SK-N-SH (cell line): ENCODE results near the gene SLC26A3. TPM values are rescaled to one million over a fixed set of nuclear protein-coding genes. Genes with fewer than 3 reads are reported as not detected.

Experiments used
- CTCF ChIA-PET: fragments of 300-600, 350-600 bp; formaldehyde crosslinking; extraction: SDS; loops from one replicate; lab custom pipeline; 2021; lab: Yijun Ruan, JAX
- POLR2A ChIA-PET: fragments of 350-600 bp; sonication (Branson Sonifier 250); formaldehyde crosslinking; extraction: SDS; loops from one replicate; lab custom pipeline; 2020; ENCODE audit warnings: antibody characterized with exemption, inconsistent platforms; lab: Yijun Ruan, JAX
- DNase-seq: peaks from one replicate; pipeline ENCODE4 v3.0.0; 2012
- H2AFZ ChIP-seq: fragments of 200-600 bp; sonication (generic); 2 replicates; pipeline ENCODE4 v1.8.1; 2016; ENCODE audit warnings: antibody characterized with exemption, mild to moderate bottlenecking, low read depth
- H3F3A ChIP-seq: fragments of 200-600 bp; sonication (generic); replicated peaks from 2 replicates; pipeline ENCODE3; 2016; ENCODE audit warnings: antibody characterized with exemption, mild to moderate bottlenecking; ENCODE audit not compliant: insufficient read depth
- H3K27ac ChIP-seq, 2 experiments: fragments of 200-500 bp in 1 of 2; fragments of 200-600 bp in 1 of 2; sonication (Bioruptor generic) in 1 of 2; sonication (generic), shearing (Covaris generic) in 1 of 2; 2 replicates each; pipeline versions ENCODE4 v1.5.1 to v1.6.1; 2014 to 2016; ENCODE audit warnings: low read depth in 2 of 2, inconsistent platforms in 1 of 2, low read length in 1 of 2, mild to moderate bottlenecking in 1 of 2, mixed read lengths in 1 of 2
- H3K27me3 ChIP-seq: fragments of 200-600 bp; sonication (generic), shearing (Covaris generic); 2 replicates; pipeline ENCODE4 v1.6.1; 2016; ENCODE audit warnings: mixed run types; ENCODE audit not compliant: insufficient read depth
- H3K36me3 ChIP-seq, 2 experiments: fragments of 200-500 bp in 1 of 2; fragments of 200-600 bp in 1 of 2; sonication (Bioruptor generic) in 1 of 2; sonication (generic) in 1 of 2; replicated peaks in 1 of 2; 2 replicates each; pipeline versions ENCODE3 to v1.5.1; 2014 to 2016; ENCODE audit warnings: low read length in 1 of 2, mild to moderate bottlenecking in 1 of 2; ENCODE audit not compliant: insufficient read depth in 2 of 2, control insufficient read depth in 1 of 2
- H3K4me1 ChIP-seq, 2 experiments: fragments of 200-500 bp in 1 of 2; fragments of 200-600 bp in 1 of 2; sonication (Bioruptor generic) in 1 of 2; sonication (generic), shearing (Covaris generic) in 1 of 2; 2 replicates each; pipeline versions ENCODE4 v1.5.1 to v1.6.1; 2014 to 2016; ENCODE audit warnings: low read depth in 1 of 2, low read length in 1 of 2, mixed run types in 1 of 2; ENCODE audit not compliant: insufficient read depth in 2 of 2, control insufficient read depth in 1 of 2
- H3K4me2 ChIP-seq: fragments of 200-600 bp; sonication (generic), shearing (Covaris generic); 2 replicates; pipeline ENCODE4 v1.6.1; 2017; ENCODE audit warnings: mixed run types
- H3K4me3 ChIP-seq, 2 experiments: fragments of 200-500 bp in 1 of 2; fragments of 200-600 bp in 1 of 2; sonication (Bioruptor generic) in 1 of 2; sonication (generic), shearing (Covaris generic) in 1 of 2; 2 replicates each; pipeline versions ENCODE4 v1.5.1 to v1.8.1; 2014 to 2016; ENCODE audit warnings: low read depth in 2 of 2, inconsistent platforms in 1 of 2, low read length in 1 of 2, mild to moderate bottlenecking in 1 of 2, mixed read lengths in 1 of 2, moderate library complexity in 1 of 2
- H3K79me2 ChIP-seq: fragments of 200-600 bp; sonication (generic); 2 replicates; pipeline ENCODE4 v1.8.1; 2017; ENCODE audit warnings: mild to moderate bottlenecking; ENCODE audit not compliant: insufficient read depth
- H3K9ac ChIP-seq: fragments of 200-600 bp; sonication (generic); 2 replicates; pipeline ENCODE4 v1.6.1; 2017; ENCODE audit warnings: mixed run types
- H3K9me2 ChIP-seq: fragments of 200-600 bp; sonication (generic); 2 replicates; pipeline ENCODE4 v1.6.1; 2017; ENCODE audit warnings: mixed run types
- H3K9me3 ChIP-seq: fragments of 200-600 bp; sonication (generic); 2 replicates; pipeline ENCODE4 v1.6.1; 2017; ENCODE audit warnings: mixed run types, mild to moderate bottlenecking, moderate library complexity
- H4K20me1 ChIP-seq: fragments of 200-600 bp; sonication (generic); 2 replicates; pipeline ENCODE4 v1.6.1; 2017; ENCODE audit warnings: mild to moderate bottlenecking, mixed run types; ENCODE audit not compliant: insufficient read depth
- CTCF ChIP-seq: fragments of 200-600 bp; sonication (generic); IDR thresholded peaks from 2 replicates; pipeline ENCODE4 v1.6.1; 2017; ENCODE audit warnings: antibody characterized with exemption, mild to moderate bottlenecking, moderate library complexity
- FOSL2 ChIP-seq: IDR thresholded peaks from 2 replicates; pipeline ENCODE4 v1.4.0; 2012; ENCODE audit warnings: low read depth, mild to moderate bottlenecking, moderate library complexity, borderline replicate concordance
- JUND ChIP-seq: IDR thresholded peaks from 2 replicates; pipeline ENCODE4 v1.4.0; 2012
- MEF2A ChIP-seq: IDR thresholded peaks from 2 replicates; pipeline ENCODE4 v1.4.0; 2012; ENCODE audit warnings: low read depth, borderline replicate concordance
- MXI1 ChIP-seq: IDR thresholded peaks from 2 replicates; pipeline ENCODE4 v1.6.1; 2012; ENCODE audit warnings: mild to moderate bottlenecking, low read depth, low read length, improper control_type of control experiment
- NFIC ChIP-seq: IDR thresholded peaks from 2 replicates; pipeline ENCODE4 v1.4.0; 2012; ENCODE audit warnings: borderline replicate concordance
- RCOR1 ChIP-seq: fragments of 150-350 bp; IDR thresholded peaks from 2 replicates; pipeline ENCODE4 v1.6.1; 2017; ENCODE audit warnings: antibody characterized with exemption, low read length
- SIN3A ChIP-seq: IDR thresholded peaks from 2 replicates; pipeline ENCODE4 v1.6.1; 2012; ENCODE audit warnings: low read depth, mild to moderate bottlenecking, low read length, moderate library complexity, borderline replicate concordance
- SMC3 ChIP-seq: IDR thresholded peaks from 2 replicates; pipeline ENCODE4 v1.6.1; 2012; ENCODE audit warnings: low read depth, low read length, improper control_type of control experiment
- TAF1 ChIP-seq: IDR thresholded peaks from 2 replicates; pipeline ENCODE4 v1.6.1; 2012; ENCODE audit warnings: low read depth, mild to moderate bottlenecking, low read length, moderate library complexity, borderline replicate concordance
- USF1 ChIP-seq: IDR thresholded peaks from 2 replicates; pipeline ENCODE4 v1.4.0; 2012; ENCODE audit warnings: low read depth, borderline replicate concordance
- YY1 ChIP-seq: IDR thresholded peaks from 2 replicates; pipeline ENCODE4 v1.4.0; 2012; ENCODE audit warnings: low read depth, mild to moderate bottlenecking
- ZBTB33 ChIP-seq: IDR thresholded peaks from 2 replicates; pipeline ENCODE4 v1.4.0; 2012; ENCODE audit warnings: low read depth, borderline replicate concordance
- WGBS: methylation state at CpG from one replicate; pipeline ENCODE4 v1.1.6; 2017; ENCODE audit warnings: low lambda C conversion rate; 5-methylcytosine and 5-hydroxymethylcytosine counted together
- polyA plus RNA-seq, 3 experiments: library from polyadenylated mRNA; depleted of rRNA; stranded (reverse); fragments of >200 nt; gene quantifications; 2 replicates each; pipeline ENCODE4 v1.2.3, GENCODE V29; 2012

SLC26A3 gene
- polyA plus RNA-seq, 1 of the 3 experiments (the other 2 are of a cell fraction) = not detected

- no peak for TF ChIP-seq ZBTB33
- no peak for TF ChIP-seq SIN3A
- TF ChIP-seq JUND = no peak
Measured at GRCh38 chr7:107778283-107778682, 24.7 kb downstream of the SLC26A3 start (continued).

- H2AFZ ChIP-seq = no peak overlapping the region
- CTCF ChIA-PET = no interaction called here
Measured at GRCh38 chr7:107777702-107778101, 25.3 kb downstream of the SLC26A3 start.

More at GRCh38 chr7:107777702-107778101, 25.3 kb downstream of the SLC26A3 start:
- WGBS = 69% methylated on average over 3 of the region's 3 CpGs
- Histone ChIP-seq H3K9me3 (no peaks in the 10 kb centered on the region), H3K9me2 (no peaks in the 10 kb centered on the region), H3K4me1 (no peaks in the 10 kb centered on the region; a peak in 1 of 4 replicates), H3K4me2 (no peak overlapping the region), H3K27ac (no peak overlapping the region), H3K4me3 (no peak overlapping the region), H3K36me3 (no peaks in the 10 kb centered on the region), H4K20me1 (no peaks in the 10 kb centered on the region), H3F3A (no peaks in the 10 kb centered on the region), H3K9ac (no peak overlapping the region), H3K79me2 (no peaks in the 10 kb centered on the region), H3K27me3 (peaks cover 6% of the 10 kb centered on the region; the same call in 1 of the 2 replicates)
- no peak for DNase-seq
- TF ChIP-seq RCOR1 = no peak
- TF ChIP-seq SMC3 = no peak
- TF ChIP-seq FOSL2 = no peak
- TF ChIP-seq MXI1 = no peak
- TF ChIP-seq MEF2A = no peak
- no peak for TF ChIP-seq CTCF
- no peak for TF ChIP-seq YY1
- no peak for TF ChIP-seq TAF1
- no peak for TF ChIP-seq NFIC
- TF ChIP-seq USF1 = no peak
- POLR2A ChIA-PET = interaction anchor here (0.9 to 1.5 kb wide), 2 partner anchors 13 to 34 kb away, joined by 3 to 4 read pairs; partner anchors contain the start of gene CBLL1
